Raji (cell line): ENCODE results near the gene CELF2.

Source experiments
- POLR2A ChIP-seq: IDR thresholded peaks from 2 replicates; pipeline ENCODE4 v1.6.1; 2011; ENCODE audit warnings: low read depth, low read length, control low read depth; ENCODE audit not compliant: insufficient read depth

The CELF2 gene

GRCh38 chr10:11262494-11263345, 245.0 kb downstream of the CELF2 start:
- no peak for TF ChIP-seq POLR2A

- TF ChIP-seq POLR2A = no peak
Observed at GRCh38 chr10:11263767-11264166, 246.1 kb downstream of the CELF2 start.

GRCh38 chr10:11264296-11265048, 246.8 kb downstream of the CELF2 start:
- no peak for TF ChIP-seq POLR2A

GRCh38 chr10:11265484-11265883, 247.8 kb downstream of the CELF2 start:
- TF ChIP-seq POLR2A = no peak

DNA sequence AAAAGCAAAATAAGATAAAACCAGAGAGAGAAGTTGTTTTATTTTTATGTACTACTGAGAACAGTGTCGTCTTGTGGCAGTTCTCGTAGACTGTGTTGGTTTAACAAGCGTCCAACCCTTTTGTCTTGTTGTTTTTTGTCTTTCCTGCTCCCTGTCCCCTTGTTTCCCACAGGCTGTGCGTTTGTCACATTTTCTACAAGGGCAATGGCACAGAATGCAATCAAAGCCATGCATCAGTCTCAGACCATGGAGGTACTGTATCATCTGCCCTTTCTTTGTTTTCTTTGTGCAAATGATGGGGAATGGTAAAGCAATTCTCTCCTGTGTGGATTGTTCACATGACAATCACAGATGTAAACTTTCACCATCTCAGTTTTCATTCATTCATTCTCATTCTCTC, 248.8 kb downstream of the CELF2 start:
- no peak for TF ChIP-seq POLR2A

DNA sequence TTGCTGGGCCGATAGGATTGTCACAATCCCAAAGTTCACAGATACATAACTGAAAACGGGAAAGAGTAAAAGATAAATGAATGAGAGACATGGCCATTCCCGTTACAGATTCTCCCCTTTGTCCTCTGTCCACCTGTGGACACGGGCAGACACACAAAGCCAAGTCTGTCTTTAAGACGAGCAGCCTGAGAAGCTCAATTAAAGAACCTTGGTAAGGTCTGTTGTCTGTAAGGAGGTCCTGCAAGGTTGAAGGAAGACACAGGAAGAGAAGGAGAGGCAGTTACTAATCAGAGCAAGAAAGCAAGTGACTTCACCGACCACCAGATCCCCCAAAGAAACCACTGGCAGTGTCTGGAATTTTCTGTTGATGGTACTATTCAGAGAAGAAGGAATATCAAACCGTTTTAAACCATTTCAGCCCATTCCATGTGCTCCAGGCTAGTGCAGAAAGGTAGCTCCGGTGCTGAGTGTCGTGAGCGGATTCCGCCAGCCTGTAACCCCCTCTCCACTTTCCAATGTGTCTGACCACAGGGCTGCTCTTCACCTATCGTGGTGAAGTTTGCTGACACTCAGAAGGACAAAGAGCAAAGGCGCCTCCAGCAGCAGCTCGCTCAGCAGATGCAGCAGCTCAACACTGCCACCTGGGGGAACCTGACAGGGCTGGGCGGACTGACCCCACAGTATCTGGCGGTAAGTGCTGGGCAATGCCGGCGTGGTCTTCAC, 252.6 kb downstream of the CELF2 start:
- TF ChIP-seq POLR2A = no peak

- TF ChIP-seq POLR2A = no peak
Observed at GRCh38 chr10:11270858-11271179, 253.1 kb downstream of the CELF2 start.

- no peak for TF ChIP-seq POLR2A
Observed at GRCh38 chr10:11272915-11273389, 255.3 kb downstream of the CELF2 start.

- TF ChIP-seq POLR2A = no peak
Observed at GRCh38 chr10:11274452-11274851, 256.8 kb downstream of the CELF2 start.

DNA sequence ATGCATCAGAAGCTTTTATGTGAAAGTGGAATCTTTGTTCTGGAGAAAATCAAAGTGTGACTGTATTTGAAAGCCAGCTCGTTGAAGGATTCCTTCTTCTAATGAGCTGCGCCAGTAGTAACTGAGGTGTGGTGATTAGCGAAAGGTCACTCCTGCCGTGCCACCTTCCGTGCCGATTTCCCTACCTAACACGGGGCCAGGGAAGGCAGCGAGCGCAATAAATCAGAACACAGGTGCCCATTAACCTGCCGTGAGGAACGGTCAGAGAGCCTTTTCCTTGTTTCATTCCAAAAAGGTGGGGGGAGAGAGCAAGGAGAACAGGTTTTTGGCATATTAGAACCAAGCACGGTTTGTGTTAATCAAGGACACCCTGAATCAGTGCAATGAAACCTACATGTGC, 258.0 kb downstream of the CELF2 start:
- no peak for TF ChIP-seq POLR2A

DNA sequence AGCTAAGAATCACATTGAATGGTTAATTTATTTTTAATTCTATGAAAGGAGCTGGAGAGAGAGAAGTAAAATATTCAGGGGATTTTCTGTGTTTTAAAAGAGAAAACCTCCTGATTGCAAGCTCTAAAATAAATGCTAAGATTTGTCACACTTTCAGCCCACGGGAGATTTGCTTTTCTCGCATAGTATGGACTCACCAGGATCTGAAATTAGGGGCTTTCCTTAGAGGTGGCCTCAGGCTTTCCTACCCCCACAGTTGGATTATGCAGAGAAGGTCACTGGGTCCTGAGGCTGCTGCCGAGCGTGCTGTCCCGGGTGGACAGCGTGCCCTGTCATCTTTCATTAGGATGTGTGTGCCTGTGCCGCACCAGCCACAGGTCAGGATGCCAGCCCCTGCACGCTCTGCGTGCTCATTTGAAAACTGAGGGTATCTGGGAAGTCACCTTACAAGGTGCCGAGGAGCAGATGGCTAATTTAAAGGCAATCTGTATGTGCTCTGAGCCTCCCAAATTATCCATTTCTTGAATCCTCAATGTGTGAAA, 258.8 kb downstream of the CELF2 start:
- TF ChIP-seq POLR2A = no peak

GRCh38 chr10:11279314-11279713, 261.6 kb downstream of the CELF2 start:
- TF ChIP-seq POLR2A = no peak

DNA sequence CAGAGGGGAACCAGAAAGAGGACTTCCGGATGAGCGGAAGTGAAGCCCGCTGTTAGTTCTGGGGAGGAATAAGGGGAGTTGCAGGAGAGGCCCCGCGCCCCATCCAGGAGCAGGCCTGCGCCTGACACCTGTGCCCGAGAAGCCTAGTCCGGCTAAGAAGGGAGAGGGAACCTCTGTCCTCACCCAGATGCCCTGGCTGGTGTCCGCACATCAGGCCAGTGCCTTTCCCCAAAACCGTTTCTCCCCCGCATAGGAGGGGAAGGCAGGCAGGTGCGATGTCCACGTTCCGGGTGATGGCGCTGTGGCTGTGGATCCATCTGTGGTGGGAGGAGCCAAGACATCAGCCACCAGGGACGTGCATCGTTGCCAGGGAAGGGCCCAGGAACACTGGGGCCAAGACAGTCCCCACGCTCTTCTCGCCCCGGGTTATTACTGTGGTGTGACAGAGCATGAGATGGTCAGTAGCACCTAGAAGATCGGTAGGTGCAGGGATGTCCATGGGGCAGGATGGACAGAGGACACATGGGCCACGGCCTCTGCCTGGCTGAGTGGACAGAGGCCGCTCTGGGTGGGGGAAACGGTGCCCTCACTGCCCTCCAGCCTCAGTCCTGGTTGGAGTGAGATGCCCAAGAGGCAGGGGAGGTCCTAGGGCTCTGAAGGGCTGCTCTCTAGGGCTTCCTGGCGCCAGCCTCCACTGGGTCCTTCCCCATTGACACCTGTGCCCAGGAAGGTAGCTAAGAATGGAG, 262.7 kb downstream of the CELF2 start:
- TF ChIP-seq POLR2A = no peak

- TF ChIP-seq POLR2A = no peak
Observed at GRCh38 chr10:11282156-11282555, 264.5 kb downstream of the CELF2 start.

DNA sequence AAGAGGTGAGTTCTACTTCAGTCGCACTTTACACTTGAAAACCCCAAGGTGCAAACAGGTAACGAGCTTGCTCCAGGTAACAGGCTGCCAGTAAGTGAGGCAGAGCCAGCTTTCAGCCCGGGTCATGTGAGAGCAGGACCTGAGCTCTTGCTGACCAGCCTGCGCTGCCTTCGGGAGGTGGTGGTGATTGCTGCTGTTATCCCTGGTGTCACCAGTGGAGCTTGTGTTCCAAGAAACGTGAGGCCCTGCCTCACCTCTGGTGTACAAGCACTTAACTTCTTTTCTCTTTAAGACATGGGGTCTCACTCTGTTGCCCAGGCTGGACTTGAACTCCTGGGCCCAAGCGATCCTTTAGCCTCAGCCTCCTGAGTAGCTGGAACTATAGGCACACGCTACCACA, 265.0 kb downstream of the CELF2 start:
- TF ChIP-seq POLR2A = no peak
